ENCODE measurements around the gene MYCBP2. TPM values are rescaled to one million over a fixed set of nuclear protein-coding genes. Genes with fewer than 3 reads are reported as not detected.

MYCBP2 gene
- total and polyA plus RNA-seq, 4 donors, result 12.1 to 86.4 (median 30.0) TPM

DNA sequence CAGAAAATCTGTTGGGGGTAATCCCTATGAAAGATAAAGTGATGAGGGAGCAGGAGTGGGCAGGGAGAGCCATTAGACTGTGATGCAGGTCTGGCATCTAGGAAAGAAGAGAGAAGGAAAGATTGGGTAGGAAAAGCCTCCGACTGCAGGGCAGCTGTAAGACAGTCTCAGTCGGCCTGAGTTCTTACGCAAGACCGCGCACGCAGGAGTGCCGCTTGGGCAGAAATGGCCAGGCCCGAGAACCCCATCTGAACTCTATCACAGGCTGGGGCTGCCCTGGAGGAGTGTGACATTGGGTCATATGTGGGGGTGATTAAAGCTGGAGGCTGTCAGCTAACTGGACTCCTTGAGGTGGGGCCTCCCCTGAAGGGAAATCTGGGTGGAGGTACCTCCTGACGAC, 286.1 kb downstream of the MYCBP2 start:
- H3K27ac ChIP-seq (ENCODE audit: low read depth in 1 of 2, low read length in 2 of 2), result no peak overlapping the region
- no peak overlapping the region for H3K4me3 ChIP-seq (ENCODE audit: low read depth in 1 of 3, low read length in 3 of 3)
- no peaks in the 10 kb centered on the region for H3K27me3 ChIP-seq (ENCODE audit: control insufficient read depth in 4 of 4, insufficient read depth in 4 of 4, low read length in 3 of 4)
- TF ChIP-seq FOXA2 (IDR thresholded peaks at IDR 0.05), result no peak
- TF ChIP-seq TAF1 (conservative IDR thresholded peaks at IDR 0.05), result no peak
- TF ChIP-seq SP1 (IDR thresholded peaks at IDR 0.05), result no peak
- WGBS, result 93% methylated on average over 9 of the region's 9 CpGs
- H3K36me3 ChIP-seq (ENCODE audit: control insufficient read depth in 4 of 4, insufficient read depth in 3 of 4, low read depth in 1 of 4, low read length in 3 of 4), result peaks cover 0 to 6% (median 3%) of the 10 kb centered on the region in 4 donors
- no peak overlapping the region for H3K9ac ChIP-seq (ENCODE audit: low read depth in 1 of 2, low read length in 2 of 2)
- no peaks in the 10 kb centered on the region for H3K4me1 ChIP-seq (ENCODE audit: control insufficient read depth in 4 of 4, insufficient read depth in 4 of 4, low read length in 3 of 4)
- DNase-seq (ENCODE audit: low spot score), result no peak
- H3K9me3 ChIP-seq (ENCODE audit: control insufficient read depth in 4 of 4, low read length in 3 of 4), result no peaks in the 10 kb centered on the region

DNA sequence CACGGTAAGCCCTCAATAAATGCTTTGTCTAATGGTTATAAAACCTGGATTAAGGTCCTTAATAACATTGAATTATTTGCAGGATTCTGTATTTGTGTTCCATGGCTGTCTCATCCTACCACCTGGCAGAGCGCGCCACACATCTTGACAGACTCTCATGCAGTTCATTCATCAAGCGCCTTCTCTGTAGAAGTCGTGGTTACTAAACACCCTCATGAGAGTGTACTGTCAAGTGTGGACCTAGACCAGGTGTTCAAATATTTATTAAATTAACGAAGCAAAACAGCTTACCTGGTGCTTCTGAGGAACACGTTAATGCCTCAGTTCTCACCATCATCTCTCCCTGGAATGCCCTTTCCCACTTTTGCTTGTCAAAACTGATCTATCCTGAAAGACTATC, 286.8 kb downstream of the MYCBP2 start:
- Histone ChIP-seq H3K36me3 (ENCODE audit: control insufficient read depth in 4 of 4, insufficient read depth in 3 of 4, low read depth in 1 of 4, low read length in 3 of 4) (peaks cover 0 to 4% (median 3%) of the 10 kb centered on the region in 4 donors), H3K9me3 (ENCODE audit: control insufficient read depth in 4 of 4, low read length in 3 of 4) (no peaks in the 10 kb centered on the region), H3K4me3 (ENCODE audit: low read depth in 1 of 3, low read length in 3 of 3) (no peak overlapping the region), H3K27ac (ENCODE audit: low read depth in 1 of 2, low read length in 2 of 2) (no peak overlapping the region), H3K4me1 (ENCODE audit: control insufficient read depth in 4 of 4, insufficient read depth in 4 of 4, low read length in 3 of 4) (no peaks in the 10 kb centered on the region), H3K9ac (ENCODE audit: low read depth in 1 of 2, low read length in 2 of 2) (no peak overlapping the region), H3K27me3 (ENCODE audit: control insufficient read depth in 4 of 4, insufficient read depth in 4 of 4, low read length in 3 of 4) (no peaks in the 10 kb centered on the region)
- WGBS, result 90% methylated on average over 7 of the region's 7 CpGs
- DNase-seq (ENCODE audit: low spot score), result no peak
- TF ChIP-seq HNF4G (IDR thresholded peaks at IDR 0.05) (no peak), JUND (IDR thresholded peaks at IDR 0.05) (no peak), FOXA2 (IDR thresholded peaks at IDR 0.05) (no peak), RAD21 (IDR thresholded peaks at IDR 0.05) (no peak), GABPA (IDR thresholded peaks at IDR 0.05 in 1 of 2, conservative IDR thresholded peaks at IDR 0.05 in 1 of 2) (no peak), FOXA1 (IDR thresholded peaks at IDR 0.05) (no peak), RXRA (IDR thresholded peaks at IDR 0.05) (no peak), SP1 (IDR thresholded peaks at IDR 0.05) (no peak), YY1 (IDR thresholded peaks at IDR 0.05) (no peak), NR2F2 (IDR thresholded peaks at IDR 0.05) (no peak), EGR1 (IDR thresholded peaks at IDR 0.05; ENCODE audit: low read depth in 2 of 2) (no peak), TAF1 (conservative IDR thresholded peaks at IDR 0.05) (no peak), HNF4A (conservative IDR thresholded peaks at IDR 0.05) (no peak)
- TF ChIP-seq, protein P1, sequence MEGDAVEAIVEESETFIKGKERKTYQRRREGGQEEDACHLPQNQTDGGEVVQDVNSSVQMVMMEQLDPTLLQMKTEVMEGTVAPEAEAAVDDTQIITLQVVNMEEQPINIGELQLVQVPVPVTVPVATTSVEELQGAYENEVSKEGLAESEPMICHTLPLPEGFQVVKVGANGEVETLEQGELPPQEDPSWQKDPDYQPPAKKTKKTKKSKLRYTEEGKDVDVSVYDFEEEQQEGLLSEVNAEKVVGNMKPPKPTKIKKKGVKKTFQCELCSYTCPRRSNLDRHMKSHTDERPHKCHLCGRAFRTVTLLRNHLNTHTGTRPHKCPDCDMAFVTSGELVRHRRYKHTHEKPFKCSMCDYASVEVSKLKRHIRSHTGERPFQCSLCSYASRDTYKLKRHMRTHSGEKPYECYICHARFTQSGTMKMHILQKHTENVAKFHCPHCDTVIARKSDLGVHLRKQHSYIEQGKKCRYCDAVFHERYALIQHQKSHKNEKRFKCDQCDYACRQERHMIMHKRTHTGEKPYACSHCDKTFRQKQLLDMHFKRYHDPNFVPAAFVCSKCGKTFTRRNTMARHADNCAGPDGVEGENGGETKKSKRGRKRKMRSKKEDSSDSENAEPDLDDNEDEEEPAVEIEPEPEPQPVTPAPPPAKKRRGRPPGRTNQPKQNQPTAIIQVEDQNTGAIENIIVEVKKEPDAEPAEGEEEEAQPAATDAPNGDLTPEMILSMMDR (IDR thresholded peaks at IDR 0.05; ENCODE audit: low read depth, low read length, missing input control), result no peak
- TF ChIP-seq, protein P2, sequence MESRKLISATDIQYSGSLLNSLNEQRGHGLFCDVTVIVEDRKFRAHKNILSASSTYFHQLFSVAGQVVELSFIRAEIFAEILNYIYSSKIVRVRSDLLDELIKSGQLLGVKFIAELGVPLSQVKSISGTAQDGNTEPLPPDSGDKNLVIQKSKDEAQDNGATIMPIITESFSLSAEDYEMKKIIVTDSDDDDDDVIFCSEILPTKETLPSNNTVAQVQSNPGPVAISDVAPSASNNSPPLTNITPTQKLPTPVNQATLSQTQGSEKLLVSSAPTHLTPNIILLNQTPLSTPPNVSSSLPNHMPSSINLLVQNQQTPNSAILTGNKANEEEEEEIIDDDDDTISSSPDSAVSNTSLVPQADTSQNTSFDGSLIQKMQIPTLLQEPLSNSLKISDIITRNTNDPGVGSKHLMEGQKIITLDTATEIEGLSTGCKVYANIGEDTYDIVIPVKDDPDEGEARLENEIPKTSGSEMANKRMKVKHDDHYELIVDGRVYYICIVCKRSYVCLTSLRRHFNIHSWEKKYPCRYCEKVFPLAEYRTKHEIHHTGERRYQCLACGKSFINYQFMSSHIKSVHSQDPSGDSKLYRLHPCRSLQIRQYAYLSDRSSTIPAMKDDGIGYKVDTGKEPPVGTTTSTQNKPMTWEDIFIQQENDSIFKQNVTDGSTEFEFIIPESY (IDR thresholded peaks at IDR 0.05), result no peak
- TF ChIP-seq, protein P3, sequence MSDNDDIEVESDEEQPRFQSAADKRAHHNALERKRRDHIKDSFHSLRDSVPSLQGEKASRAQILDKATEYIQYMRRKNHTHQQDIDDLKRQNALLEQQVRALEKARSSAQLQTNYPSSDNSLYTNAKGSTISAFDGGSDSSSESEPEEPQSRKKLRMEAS (IDR thresholded peaks at IDR 0.05), result no peak
- TF ChIP-seq, protein P4, sequence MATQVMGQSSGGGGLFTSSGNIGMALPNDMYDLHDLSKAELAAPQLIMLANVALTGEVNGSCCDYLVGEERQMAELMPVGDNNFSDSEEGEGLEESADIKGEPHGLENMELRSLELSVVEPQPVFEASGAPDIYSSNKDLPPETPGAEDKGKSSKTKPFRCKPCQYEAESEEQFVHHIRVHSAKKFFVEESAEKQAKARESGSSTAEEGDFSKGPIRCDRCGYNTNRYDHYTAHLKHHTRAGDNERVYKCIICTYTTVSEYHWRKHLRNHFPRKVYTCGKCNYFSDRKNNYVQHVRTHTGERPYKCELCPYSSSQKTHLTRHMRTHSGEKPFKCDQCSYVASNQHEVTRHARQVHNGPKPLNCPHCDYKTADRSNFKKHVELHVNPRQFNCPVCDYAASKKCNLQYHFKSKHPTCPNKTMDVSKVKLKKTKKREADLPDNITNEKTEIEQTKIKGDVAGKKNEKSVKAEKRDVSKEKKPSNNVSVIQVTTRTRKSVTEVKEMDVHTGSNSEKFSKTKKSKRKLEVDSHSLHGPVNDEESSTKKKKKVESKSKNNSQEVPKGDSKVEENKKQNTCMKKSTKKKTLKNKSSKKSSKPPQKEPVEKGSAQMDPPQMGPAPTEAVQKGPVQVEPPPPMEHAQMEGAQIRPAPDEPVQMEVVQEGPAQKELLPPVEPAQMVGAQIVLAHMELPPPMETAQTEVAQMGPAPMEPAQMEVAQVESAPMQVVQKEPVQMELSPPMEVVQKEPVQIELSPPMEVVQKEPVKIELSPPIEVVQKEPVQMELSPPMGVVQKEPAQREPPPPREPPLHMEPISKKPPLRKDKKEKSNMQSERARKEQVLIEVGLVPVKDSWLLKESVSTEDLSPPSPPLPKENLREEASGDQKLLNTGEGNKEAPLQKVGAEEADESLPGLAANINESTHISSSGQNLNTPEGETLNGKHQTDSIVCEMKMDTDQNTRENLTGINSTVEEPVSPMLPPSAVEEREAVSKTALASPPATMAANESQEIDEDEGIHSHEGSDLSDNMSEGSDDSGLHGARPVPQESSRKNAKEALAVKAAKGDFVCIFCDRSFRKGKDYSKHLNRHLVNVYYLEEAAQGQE (IDR thresholded peaks at IDR 0.05), result no peak

Measured in liver (tissue), 9 donors.